ENCODE data around the gene SLC27A3. TPM values are rescaled to one million over a fixed set of nuclear protein-coding genes. Genes with fewer than 3 reads are reported as not detected.

The SLC27A3 gene
- total RNA-seq, 1 experiment from 2014 or later: 42.0 TPM

GRCh38 chr1:153801786-153802697 lies 26.8 kb downstream of the SLC27A3 start:
- H2BK20ac ChIP-seq (ENCODE audit: low read depth, low read length, poor library complexity, severe bottlenecking): no peak overlapping the region
- no peaks in the 10 kb centered on the region for H3K79me1 ChIP-seq (ENCODE audit: insufficient read depth, low read depth, low read length, poor library complexity, severe bottlenecking)
- H3K23me2 ChIP-seq (ENCODE audit: insufficient read length, low read depth, low read length, poor library complexity, severe bottlenecking): no peaks in the 10 kb centered on the region
- peaks cover 19 to 20% of the 10 kb centered on the region in 2 experiments for H3K4me1 Mint-ChIP-seq
- no peak overlapping the region for H3K56ac ChIP-seq (ENCODE audit: insufficient read length, low read depth, low read length)
- no peak overlapping the region for H3K27ac ChIP-seq (ENCODE audit: insufficient read length, low read depth, low read length)
- no peak overlapping the region for H3T11ph ChIP-seq (ENCODE audit: low read length)
- H3K14ac ChIP-seq (ENCODE audit: insufficient read depth, low read length): no peak overlapping the region
- H4K91ac ChIP-seq (ENCODE audit: insufficient read length, low read depth, low read length): no peak overlapping the region
- no peak overlapping the region for H4K8ac ChIP-seq (replicated peaks; ENCODE audit: insufficient read length, low read depth, low read length)
- no peaks in the 10 kb centered on the region for H3K9me3 Mint-ChIP-seq
- H3K36me3 Mint-ChIP-seq (ENCODE audit: insufficient read depth in 1 of 3, low read depth in 3 of 3): peaks cover 6 to 12% (median 12%) of the 10 kb centered on the region in 3 experiments; a peak in 6 of 7 replicates
- H3K23ac ChIP-seq (ENCODE audit: insufficient read length, low read depth, low read length): no peak overlapping the region
- H2BK5ac ChIP-seq (ENCODE audit: insufficient read length, low read length): no peak overlapping the region
- H3K79me2 ChIP-seq (ENCODE audit: insufficient read depth, low read length): no peaks in the 10 kb centered on the region
- no peak for DNase-seq
- no peak overlapping the region for H3K4ac ChIP-seq (ENCODE audit: low read depth, low read length)
- WGBS (ENCODE audit: extremely low coverage, insufficient read length, low lambda C conversion rate): no CpG with 5 or more reads among the region's 7 CpGs
- no peak overlapping the region for H2BK15ac ChIP-seq (ENCODE audit: low read depth, low read length)
- H2BK120ac ChIP-seq (ENCODE audit: low read depth, low read length, poor library complexity, severe bottlenecking): no peak overlapping the region
- H3K27me3 Mint-ChIP-seq (ENCODE audit: low read depth): peaks cover 4% of the 10 kb centered on the region
- H4K5ac ChIP-seq (ENCODE audit: insufficient read length, low read depth, low read length): no peak overlapping the region
- no peak overlapping the region for H2AK5ac ChIP-seq (ENCODE audit: insufficient read length, low read length)
- H3K18ac ChIP-seq (ENCODE audit: insufficient read length, low read depth, low read length): no peak overlapping the region
- no peak overlapping the region for H3K4me2 ChIP-seq (ENCODE audit: insufficient read depth, insufficient read length, low read length)
- H3K9ac ChIP-seq (ENCODE audit: extremely low read depth, insufficient read length, low read length): no peak overlapping the region
- no peaks in the 10 kb centered on the region for H3K4me1 ChIP-seq (ENCODE audit: insufficient read depth, low read length)
- H3K27me3 ChIP-seq (ENCODE audit: insufficient read depth, low read length): no peaks in the 10 kb centered on the region
- TF ChIP-seq CTCF (conservative IDR thresholded peaks at IDR 0.05): no peak
- H2AFZ ChIP-seq (ENCODE audit: low read length): no peak overlapping the region
- no peaks in the 10 kb centered on the region for H4K20me1 ChIP-seq (ENCODE audit: control insufficient read depth, insufficient read depth, insufficient read length)
- H3K9me3 ChIP-seq (ENCODE audit: control insufficient read depth, low read depth, low read length): no peaks in the 10 kb centered on the region
- peak overlapping the region; percentile 6 to 89 (median 59); a peak in 5 of 7 replicates for H3K27ac Mint-ChIP-seq
- no peak overlapping the region for H3K4me3 Mint-ChIP-seq
- H2BK12ac ChIP-seq (ENCODE audit: insufficient read length, low read depth, low read length): no peak overlapping the region
